ENCODE data around the gene NSMCE3. TPM values are rescaled to one million over a fixed set of nuclear protein-coding genes. Genes with fewer than 3 reads are reported as not detected.

Gene NSMCE3
- total and polyA plus RNA-seq, 9 of the 15 experiments (the other 6 are each of a cell fraction or from before 2014, with no cell fraction given), result 0.92 to 8.4 (median 5.4) TPM

GRCh38 chr15:29269485-29270168, at the start of gene NSMCE3 (continued):
- TF ChIP-seq YY1 (IDR thresholded peaks at IDR 0.05; ENCODE audit: borderline replicate concordance in 1 of 3, control insufficient read depth in 1 of 3, extremely low read depth in 1 of 3, insufficient read depth in 3 of 3, insufficient read length in 1 of 3, insufficient replicate concordance in 2 of 3, low read depth in 1 of 3, low read length in 2 of 3) (peak in 2 of 3 experiments; percentile 8 to 42), TCFL5 (CRISPR knock-in tag; conservative IDR thresholded peaks at IDR 0.05) (no peak), RBM34 (IDR thresholded peaks at IDR 0.05; ENCODE audit: borderline replicate concordance, insufficient read depth, low read length) (0 out of 2 replicates have a peak, but pooled peaks have one; percentile 39), NFE2L1 (tag; IDR thresholded peaks at IDR 0.05; ENCODE audit: borderline replicate concordance, low read depth) (no peak), NCOA6 (IDR thresholded peaks at IDR 0.05) (peak; percentile 82), ZNF449 (CRISPR knock-in tag; IDR thresholded peaks at IDR 0.05) (no peak)
- TF ChIP-seq, protein P1, sequence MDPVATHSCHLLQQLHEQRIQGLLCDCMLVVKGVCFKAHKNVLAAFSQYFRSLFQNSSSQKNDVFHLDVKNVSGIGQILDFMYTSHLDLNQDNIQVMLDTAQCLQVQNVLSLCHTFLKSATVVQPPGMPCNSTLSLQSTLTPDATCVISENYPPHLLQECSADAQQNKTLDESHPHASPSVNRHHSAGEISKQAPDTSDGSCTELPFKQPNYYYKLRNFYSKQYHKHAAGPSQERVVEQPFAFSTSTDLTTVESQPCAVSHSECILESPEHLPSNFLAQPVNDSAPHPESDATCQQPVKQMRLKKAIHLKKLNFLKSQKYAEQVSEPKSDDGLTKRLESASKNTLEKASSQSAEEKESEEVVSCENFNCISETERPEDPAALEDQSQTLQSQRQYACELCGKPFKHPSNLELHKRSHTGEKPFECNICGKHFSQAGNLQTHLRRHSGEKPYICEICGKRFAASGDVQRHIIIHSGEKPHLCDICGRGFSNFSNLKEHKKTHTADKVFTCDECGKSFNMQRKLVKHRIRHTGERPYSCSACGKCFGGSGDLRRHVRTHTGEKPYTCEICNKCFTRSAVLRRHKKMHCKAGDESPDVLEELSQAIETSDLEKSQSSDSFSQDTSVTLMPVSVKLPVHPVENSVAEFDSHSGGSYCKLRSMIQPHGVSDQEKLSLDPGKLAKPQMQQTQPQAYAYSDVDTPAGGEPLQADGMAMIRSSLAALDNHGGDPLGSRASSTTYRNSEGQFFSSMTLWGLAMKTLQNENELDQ (CRISPR knock-in tag; IDR thresholded peaks at IDR 0.05; ENCODE audit: borderline replicate concordance), result no peak
- TF ChIP-seq, protein P2, sequence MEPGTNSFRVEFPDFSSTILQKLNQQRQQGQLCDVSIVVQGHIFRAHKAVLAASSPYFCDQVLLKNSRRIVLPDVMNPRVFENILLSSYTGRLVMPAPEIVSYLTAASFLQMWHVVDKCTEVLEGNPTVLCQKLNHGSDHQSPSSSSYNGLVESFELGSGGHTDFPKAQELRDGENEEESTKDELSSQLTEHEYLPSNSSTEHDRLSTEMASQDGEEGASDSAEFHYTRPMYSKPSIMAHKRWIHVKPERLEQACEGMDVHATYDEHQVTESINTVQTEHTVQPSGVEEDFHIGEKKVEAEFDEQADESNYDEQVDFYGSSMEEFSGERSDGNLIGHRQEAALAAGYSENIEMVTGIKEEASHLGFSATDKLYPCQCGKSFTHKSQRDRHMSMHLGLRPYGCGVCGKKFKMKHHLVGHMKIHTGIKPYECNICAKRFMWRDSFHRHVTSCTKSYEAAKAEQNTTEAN (CRISPR knock-in tag; IDR thresholded peaks at IDR 0.05), result no peak

Measured in K562 (cell line).